ENCODE measurements around the gene SPG21. TPM values are rescaled to one million over a fixed set of nuclear protein-coding genes. Genes with fewer than 3 reads are reported as not detected.

Gene SPG21
- total RNA-seq, 5 donors from 2014 or later (not counting 1 experiment from before 2014, with no cell fraction given) = 40.1 to 58.4 (median 49.0) TPM

GRCh38 chr15:65032801-65033537 lies 43.3 kb upstream of the SPG21 start:
- H3K4me3 ChIP-seq (ENCODE audit: control insufficient read depth in 1 of 2, extremely low read depth in 1 of 2, low read length in 1 of 2) = no peak overlapping the region
- H3K4me1 ChIP-seq (ENCODE audit: control insufficient read depth in 1 of 2, extremely low read depth in 1 of 2, insufficient read depth in 2 of 2, low read length in 2 of 2) = peaks cover 7 to 20% of the 10 kb centered on the region in 2 experiments
- 29% methylated on average over 9 of the region's 13 CpGs for WGBS (ENCODE audit: insufficient coverage)
- H3K27ac Mint-ChIP-seq = no peak overlapping the region
- H3K36me3 Mint-ChIP-seq = no peaks in the 10 kb centered on the region
- no peaks in the 10 kb centered on the region for H3K9me3 Mint-ChIP-seq
- no peaks in the 10 kb centered on the region for H3K36me3 ChIP-seq (ENCODE audit: control insufficient read depth in 2 of 2, extremely low read depth in 1 of 2, insufficient read depth in 1 of 2, low read length in 1 of 2)
- peak in 23 of 35 experiments; percentile 8 to 60 (median 24) for DNase-seq
- ChIA-PET POLR2A (interaction anchor here in 1 of 2 donors (0.6 kb wide), 1 partner anchor 50 kb away, joined by 3 read pairs; no protein-coding TSS in a partner anchor), CTCF (interaction anchor here in 1 of 2 donors (0.9 kb wide), 1 partner anchor 50 kb away, joined by 3 read pairs; no protein-coding TSS in a partner anchor)
- H3K9me3 ChIP-seq = no peaks in the 10 kb centered on the region
- ATAC-seq (replicated peaks in 1 of 4) = peak in 3 of 4 experiments; percentile 21 to 33 (median 24)
- H3K27me3 Mint-ChIP-seq = peaks cover 0 to 13% of the 10 kb centered on the region in 2 donors
- H3K27me3 ChIP-seq (replicated peaks in 1 of 2; ENCODE audit: control insufficient read depth in 2 of 2, extremely low read depth in 1 of 2, insufficient read depth in 2 of 2, low read length in 1 of 2) = peaks cover 2 to 7% of the 10 kb centered on the region in 2 experiments
- H3K27ac ChIP-seq (ENCODE audit: low read length) = no peak overlapping the region
- peak overlapping the region in 1 of 3 donors; percentile 34 for H3K4me3 Mint-ChIP-seq
- peaks cover 15 to 20% (median 19%) of the 10 kb centered on the region in 3 donors for H3K4me1 Mint-ChIP-seq

GRCh38 chr15:65029736-65030208 lies 40.1 kb upstream of the SPG21 start:
- Mint-ChIP-seq H3K9me3 (no peaks in the 10 kb centered on the region), H3K36me3 (peaks cover 15% of the 10 kb centered on the region), H3K27me3 (peaks cover 0 to 13% of the 10 kb centered on the region in 2 donors), H3K4me1 (peaks cover 23 to 28% (median 28%) of the 10 kb centered on the region in 3 donors), H3K4me3 (peak overlapping the region; percentile 68 to 85 (median 78)), H3K27ac (no peak overlapping the region)
- Histone ChIP-seq H3K4me1 (ENCODE audit: control insufficient read depth in 1 of 2, extremely low read depth in 1 of 2, insufficient read depth in 2 of 2, low read length in 2 of 2) (peaks cover 11 to 21% of the 10 kb centered on the region in 2 experiments), H3K27me3 (replicated peaks in 1 of 2; ENCODE audit: control insufficient read depth in 2 of 2, extremely low read depth in 1 of 2, insufficient read depth in 2 of 2, low read length in 1 of 2) (peaks cover 2 to 7% of the 10 kb centered on the region in 2 experiments), H3K36me3 (ENCODE audit: control insufficient read depth in 2 of 2, extremely low read depth in 1 of 2, insufficient read depth in 1 of 2, low read length in 1 of 2) (peaks cover 0 to 20% of the 10 kb centered on the region in 2 donors), H3K27ac (ENCODE audit: low read length) (no peak overlapping the region), H3K4me3 (ENCODE audit: control insufficient read depth in 1 of 2, extremely low read depth in 1 of 2, low read length in 1 of 2) (no peak overlapping the region), H3K9me3 (no peaks in the 10 kb centered on the region)
- DNase-seq (no peak), ATAC-seq (replicated peaks in 1 of 4) (no peak)
- WGBS (ENCODE audit: insufficient coverage) = 88% methylated on average over 4 of the region's 12 CpGs
- CTCF ChIA-PET = interaction anchor here in 1 of 2 donors (0.5 kb wide), 1 partner anchor 172 kb away, joined by 5 read pairs; no protein-coding TSS in a partner anchor
- POLR2A ChIA-PET = interaction anchor here in 1 of 2 donors (0.6 kb wide), 1 partner anchor 38 kb away, joined by 9 read pairs; no protein-coding TSS in a partner anchor

GRCh38 chr15:65028921-65029735 lies 39.4 kb upstream of the SPG21 start, which contains the start of gene MTFMT:
TSS of gene MTFMT (minus strand) at chr15:65029639. CDS start at chr15:65029613, 26 bp downstream.
- H3K27ac Mint-ChIP-seq = peak within 1 kb of the TSS; percentile 69 to 75
- H3K4me3 Mint-ChIP-seq = peak within 1 kb of the TSS; percentile 85 to 88 (median 87)
- Histone ChIP-seq H3K27me3 (replicated peaks in 1 of 2; ENCODE audit: control insufficient read depth in 2 of 2, extremely low read depth in 1 of 2, insufficient read depth in 2 of 2, low read length in 1 of 2) (peaks cover 2 to 7% of the 10 kb centered on the region in 2 experiments), H3K9me3 (no peaks in the 10 kb centered on the region), H3K4me1 (ENCODE audit: control insufficient read depth in 1 of 2, extremely low read depth in 1 of 2, insufficient read depth in 2 of 2, low read length in 2 of 2) (peaks cover 11 to 21% of the 10 kb centered on the region in 2 experiments), H3K36me3 (ENCODE audit: control insufficient read depth in 2 of 2, extremely low read depth in 1 of 2, insufficient read depth in 1 of 2, low read length in 1 of 2) (peaks cover 3 to 24% of the 10 kb centered on the region in 2 donors), H3K4me3 (ENCODE audit: control insufficient read depth in 1 of 2, extremely low read depth in 1 of 2, low read length in 1 of 2) (peak within 1 kb of the TSS; percentile 86 to 90), H3K27ac (ENCODE audit: low read length) (peak within 1 kb of the TSS; percentile 6)
- peaks cover 20% of the 10 kb centered on the region for H3K36me3 Mint-ChIP-seq
- WGBS (ENCODE audit: insufficient coverage) = under 1% methylated on average over 60 of the region's 73 CpGs
- peaks cover 22 to 28% (median 28%) of the 10 kb centered on the region in 3 donors for H3K4me1 Mint-ChIP-seq
- peak; percentile 96 to 98 (median 96) for ATAC-seq (replicated peaks in 1 of 4)
- CTCF ChIA-PET = no interaction called here
- POLR2A ChIA-PET = no interaction called here
- peaks cover 0 to 13% of the 10 kb centered on the region in 2 donors for H3K27me3 Mint-ChIP-seq
- no peaks in the 10 kb centered on the region for H3K9me3 Mint-ChIP-seq
- peak; percentile 77 to 96 (median 90) for DNase-seq

GRCh38 chr15:65028338-65028737 lies 38.6 kb upstream of the SPG21 start:
- CTCF ChIA-PET = no interaction called here
- peak overlapping the region; percentile 86 to 90 for H3K4me3 ChIP-seq (ENCODE audit: control insufficient read depth in 1 of 2, extremely low read depth in 1 of 2, low read length in 1 of 2)
- H3K27ac ChIP-seq (ENCODE audit: low read length) = no peak overlapping the region

GRCh38 chr15:65027593-65027992 lies 37.9 kb upstream of the SPG21 start:
- Histone ChIP-seq H3K27me3 (replicated peaks in 1 of 2; ENCODE audit: control insufficient read depth in 2 of 2, extremely low read depth in 1 of 2, insufficient read depth in 2 of 2, low read length in 1 of 2) (peaks cover 0 to under 1% of the 10 kb centered on the region in 2 experiments), H3K4me3 (ENCODE audit: control insufficient read depth in 1 of 2, extremely low read depth in 1 of 2, low read length in 1 of 2) (peak overlapping the region in 1 of 2 donors; percentile 90), H3K9me3 (no peaks in the 10 kb centered on the region), H3K4me1 (ENCODE audit: control insufficient read depth in 1 of 2, extremely low read depth in 1 of 2, insufficient read depth in 2 of 2, low read length in 2 of 2) (peaks cover 9 to 14% of the 10 kb centered on the region in 2 experiments), H3K36me3 (ENCODE audit: control insufficient read depth in 2 of 2, extremely low read depth in 1 of 2, insufficient read depth in 1 of 2, low read length in 1 of 2) (peaks cover 3 to 27% of the 10 kb centered on the region in 2 donors), H3K27ac (ENCODE audit: low read length) (no peak overlapping the region)
- no peak for DNase-seq
- peaks cover 0 to 9% of the 10 kb centered on the region in 2 donors for H3K27me3 Mint-ChIP-seq
- ChIA-PET CTCF (interaction anchor here in 1 of 2 donors (0.7 kb wide), 1 partner anchor 1619 kb away, joined by 4 read pairs; no protein-coding TSS in a partner anchor), POLR2A (interaction anchor here in 1 of 2 donors (0.6 kb wide), 1 partner anchor 1762 kb away, joined by 3 read pairs; no protein-coding TSS in a partner anchor)
- peak overlapping the region; percentile 85 to 88 (median 87) for H3K4me3 Mint-ChIP-seq
- no peak for ATAC-seq (replicated peaks in 1 of 4)
- peaks cover 15 to 19% (median 17%) of the 10 kb centered on the region in 3 donors for H3K4me1 Mint-ChIP-seq
- peak overlapping the region in 1 of 2 donors; percentile 39 for H3K27ac Mint-ChIP-seq
- peaks cover 27% of the 10 kb centered on the region for H3K36me3 Mint-ChIP-seq
- WGBS (ENCODE audit: insufficient coverage) = no CpG with 5 or more reads among the region's 1 CpG
- no peaks in the 10 kb centered on the region for H3K9me3 Mint-ChIP-seq

More at GRCh38 chr15:65028338-65028737, 38.6 kb upstream of the SPG21 start:
- POLR2A ChIA-PET = no interaction called here
- WGBS (ENCODE audit: insufficient coverage) = 28% methylated on average over 8 of the region's 10 CpGs
- Histone ChIP-seq H3K9me3 (no peaks in the 10 kb centered on the region), H3K27me3 (replicated peaks in 1 of 2; ENCODE audit: control insufficient read depth in 2 of 2, extremely low read depth in 1 of 2, insufficient read depth in 2 of 2, low read length in 1 of 2) (peaks cover 2 to 7% of the 10 kb centered on the region in 2 experiments), H3K36me3 (ENCODE audit: control insufficient read depth in 2 of 2, extremely low read depth in 1 of 2, insufficient read depth in 1 of 2, low read length in 1 of 2) (peaks cover 3 to 24% of the 10 kb centered on the region in 2 donors), H3K4me1 (ENCODE audit: control insufficient read depth in 1 of 2, extremely low read depth in 1 of 2, insufficient read depth in 2 of 2, low read length in 2 of 2) (peaks cover 9 to 19% of the 10 kb centered on the region in 2 experiments)
- Mint-ChIP-seq H3K4me1 (peaks cover 18 to 22% (median 21%) of the 10 kb centered on the region in 3 donors), H3K27ac (peak overlapping the region; percentile 69 to 75), H3K4me3 (peak overlapping the region; percentile 85 to 88 (median 87)), H3K27me3 (peaks cover 0 to 12% of the 10 kb centered on the region in 2 donors), H3K36me3 (peaks cover 26% of the 10 kb centered on the region), H3K9me3 (no peaks in the 10 kb centered on the region)
- no peak for ATAC-seq (replicated peaks in 1 of 4)
- DNase-seq = peak in 1 of 35 experiments; percentile 32
